SK-N-SH (cell line): Measurements from ENCODE around the gene CELF2.

Experiments used
- CTCF ChIP-seq: fragments of 200-600 bp; sonication (generic); IDR thresholded peaks from 2 replicates; pipeline ENCODE4 v1.6.1; 2017; ENCODE audit warnings: antibody characterized with exemption, mild to moderate bottlenecking, moderate library complexity
- EP300 ChIP-seq, 2 experiments: IDR thresholded peaks; 2 replicates each; pipeline versions ENCODE4 v1.4.0 to v1.6.1; 2012; ENCODE audit warnings: borderline replicate concordance in 1 of 2, low read depth in 1 of 2, low read length in 1 of 2
- EZH2phosphoT487 ChIP-seq: fragments of 200-600 bp; sonication (generic); IDR thresholded peaks from 2 replicates; pipeline ENCODE4 v1.6.1; 2017; ENCODE audit warnings: low read depth, mixed run types, mild to moderate bottlenecking, antibody characterized with exemption, moderate library complexity, borderline replicate concordance
- GABPA ChIP-seq: IDR thresholded peaks from 2 replicates; pipeline ENCODE4 v1.4.0; 2012; ENCODE audit warnings: low read depth, mild to moderate bottlenecking
- GATA2 ChIP-seq: sonication (generic); formaldehyde crosslinking; IDR thresholded peaks from 2 replicates; pipeline ENCODE4 v1.5.0; 2020; ENCODE audit warnings: mild to moderate bottlenecking, missing genetic modification reagents
- MAX ChIP-seq: IDR thresholded peaks from 2 replicates; pipeline ENCODE4 v1.4.0; 2012; ENCODE audit warnings: low read depth
- MXI1 ChIP-seq: IDR thresholded peaks from 2 replicates; pipeline ENCODE4 v1.6.1; 2012; ENCODE audit warnings: mild to moderate bottlenecking, low read depth, low read length, improper control_type of control experiment
- NRF1 ChIP-seq: IDR thresholded peaks from 2 replicates; pipeline ENCODE4 v1.6.1; 2012; ENCODE audit warnings: low read depth, mild to moderate bottlenecking, low read length
- PBX3 ChIP-seq: IDR thresholded peaks from 2 replicates; pipeline ENCODE4; 2012
- POLR2AphosphoS5 ChIP-seq: IDR thresholded peaks from 2 replicates; pipeline ENCODE4 v1.6.1; 2012; ENCODE audit warnings: low read depth, low read length
- RAD21 ChIP-seq: IDR thresholded peaks from 2 replicates; pipeline ENCODE4 v1.6.1; 2012; ENCODE audit warnings: mild to moderate bottlenecking, low read length
- RCOR1 ChIP-seq: fragments of 150-350 bp; IDR thresholded peaks from 2 replicates; pipeline ENCODE4 v1.6.1; 2017; ENCODE audit warnings: antibody characterized with exemption, low read length

- no peak for TF ChIP-seq GABPA
- TF ChIP-seq CTCF: no peak
- no peak for TF ChIP-seq NRF1
- no peak for TF ChIP-seq EP300 (IDR thresholded peaks at IDR 0.05; ENCODE audit: borderline replicate concordance in 1 of 2, low read depth in 1 of 2, low read length in 1 of 2)
- no peak for TF ChIP-seq RAD21
- no peak for TF ChIP-seq POLR2AphosphoS5
- no peak for TF ChIP-seq MAX
- no peak for TF ChIP-seq PBX3
- no peak for TF ChIP-seq MXI1
- TF ChIP-seq RCOR1: no peak
- TF ChIP-seq EZH2phosphoT487: no peak
- TF ChIP-seq GATA2 (CRISPR knock-in tag): no peak
Observed at GRCh38 chr10:11326241-11326640, 308.6 kb downstream of the CELF2 start.
